Measurements from ENCODE around the gene C1orf210.

Gene C1orf210

GRCh38 chr1:43304771-43305300 lies 19.5 kb upstream of the C1orf210 start:
- H3K27ac Mint-ChIP-seq = no peak overlapping the region
- no peaks in the 10 kb centered on the region for H3K36me3 Mint-ChIP-seq
- H3K27me3 Mint-ChIP-seq = no peaks in the 10 kb centered on the region
- H3K4me1 Mint-ChIP-seq = no peaks in the 10 kb centered on the region
- no peaks in the 10 kb centered on the region for H3K9me3 Mint-ChIP-seq
- H3K4me3 Mint-ChIP-seq = no peak overlapping the region

GRCh38 chr1:43304314-43304681 lies 18.9 kb upstream of the C1orf210 start:
- Mint-ChIP-seq H3K36me3 (no peaks in the 10 kb centered on the region), H3K27ac (no peak overlapping the region), H3K4me1 (no peaks in the 10 kb centered on the region), H3K9me3 (no peaks in the 10 kb centered on the region), H3K27me3 (no peaks in the 10 kb centered on the region), H3K4me3 (no peak overlapping the region)

- Mint-ChIP-seq H3K27me3 (no peaks in the 10 kb centered on the region), H3K9me3 (no peaks in the 10 kb centered on the region), H3K4me3 (no peak overlapping the region), H3K27ac (no peak overlapping the region), H3K4me1 (no peaks in the 10 kb centered on the region), H3K36me3 (no peaks in the 10 kb centered on the region)
Measured at GRCh38 chr1:43303471-43304313, 18.3 kb upstream of the C1orf210 start.

- H3K4me3 Mint-ChIP-seq = no peak overlapping the region
- no peaks in the 10 kb centered on the region for H3K9me3 Mint-ChIP-seq
- no peaks in the 10 kb centered on the region for H3K27me3 Mint-ChIP-seq
- no peak overlapping the region for H3K27ac Mint-ChIP-seq
- no peaks in the 10 kb centered on the region for H3K36me3 Mint-ChIP-seq
- H3K4me1 Mint-ChIP-seq = no peaks in the 10 kb centered on the region
Measured at GRCh38 chr1:43302721-43303470, 17.5 kb upstream of the C1orf210 start.

- Mint-ChIP-seq H3K27ac (no peak overlapping the region), H3K36me3 (no peaks in the 10 kb centered on the region), H3K4me1 (no peaks in the 10 kb centered on the region), H3K9me3 (no peaks in the 10 kb centered on the region), H3K27me3 (no peaks in the 10 kb centered on the region), H3K4me3 (no peak overlapping the region)
Measured at GRCh38 chr1:43302201-43302600, 16.8 kb upstream of the C1orf210 start.

GRCh38 chr1:43300378-43301094 lies 15.2 kb upstream of the C1orf210 start, which contains the start of gene TIE1:
TSS of gene TIE1 (plus strand) at chr1:43300982. CDS start at chr1:43301072, 90 bp downstream.
- H3K27ac Mint-ChIP-seq = no peak within 1 kb of the TSS
- peaks cover 12% of the 10 kb centered on the region for H3K4me1 Mint-ChIP-seq
- no peaks in the 10 kb centered on the region for H3K27me3 Mint-ChIP-seq
- no peaks in the 10 kb centered on the region for H3K36me3 Mint-ChIP-seq
- no peaks in the 10 kb centered on the region for H3K9me3 Mint-ChIP-seq
- no peak within 1 kb of the TSS for H3K4me3 Mint-ChIP-seq

GRCh38 chr1:43299101-43299500 lies 13.7 kb upstream of the C1orf210 start:
- Mint-ChIP-seq H3K4me1 (peaks cover 22% of the 10 kb centered on the region), H3K4me3 (no peak overlapping the region), H3K9me3 (no peaks in the 10 kb centered on the region), H3K27ac (no peak overlapping the region), H3K36me3 (no peaks in the 10 kb centered on the region), H3K27me3 (no peaks in the 10 kb centered on the region)

- no peaks in the 10 kb centered on the region for H3K36me3 Mint-ChIP-seq
- no peak overlapping the region for H3K27ac Mint-ChIP-seq
- no peaks in the 10 kb centered on the region for H3K9me3 Mint-ChIP-seq
- H3K4me1 Mint-ChIP-seq = peaks cover 22% of the 10 kb centered on the region
- no peak overlapping the region for H3K4me3 Mint-ChIP-seq
- no peaks in the 10 kb centered on the region for H3K27me3 Mint-ChIP-seq
Measured at GRCh38 chr1:43298055-43298454, 12.7 kb upstream of the C1orf210 start.

- Mint-ChIP-seq H3K4me1 (peaks cover 22% of the 10 kb centered on the region), H3K36me3 (no peaks in the 10 kb centered on the region), H3K27me3 (no peaks in the 10 kb centered on the region), H3K27ac (peak overlapping the region; percentile 62), H3K9me3 (no peaks in the 10 kb centered on the region), H3K4me3 (no peak overlapping the region)
Measured at GRCh38 chr1:43296207-43296606, 10.8 kb upstream of the C1orf210 start.

- no peak overlapping the region for H3K27ac Mint-ChIP-seq
Measured at GRCh38 chr1:43294761-43295160, 9.4 kb upstream of the C1orf210 start.

GRCh38 chr1:43293896-43294760 lies 8.7 kb upstream of the C1orf210 start:
- no peaks in the 10 kb centered on the region for H3K9me3 Mint-ChIP-seq
- H3K27me3 Mint-ChIP-seq = no peaks in the 10 kb centered on the region
- no peak overlapping the region for H3K27ac Mint-ChIP-seq
- H3K4me3 Mint-ChIP-seq = no peak overlapping the region
- no peaks in the 10 kb centered on the region for H3K36me3 Mint-ChIP-seq
- peaks cover 22% of the 10 kb centered on the region for H3K4me1 Mint-ChIP-seq

More at GRCh38 chr1:43294761-43295160, 9.4 kb upstream of the C1orf210 start:
- H3K9me3 Mint-ChIP-seq = no peaks in the 10 kb centered on the region
- peaks cover 22% of the 10 kb centered on the region for H3K4me1 Mint-ChIP-seq
- no peaks in the 10 kb centered on the region for H3K36me3 Mint-ChIP-seq
- H3K27me3 Mint-ChIP-seq = no peaks in the 10 kb centered on the region
- H3K4me3 Mint-ChIP-seq = no peak overlapping the region

- no peaks in the 10 kb centered on the region for H3K27me3 Mint-ChIP-seq
- peak overlapping the region; percentile 59 for H3K27ac Mint-ChIP-seq
- H3K9me3 Mint-ChIP-seq = no peaks in the 10 kb centered on the region
- no peak overlapping the region for H3K4me3 Mint-ChIP-seq
- no peaks in the 10 kb centered on the region for H3K36me3 Mint-ChIP-seq
- H3K4me1 Mint-ChIP-seq = peaks cover 22% of the 10 kb centered on the region
Measured at GRCh38 chr1:43293176-43293575, 7.8 kb upstream of the C1orf210 start.

GRCh38 chr1:43292679-43293078 lies 7.3 kb upstream of the C1orf210 start:
- peaks cover 1% of the 10 kb centered on the region for H3K27me3 Mint-ChIP-seq
- no peak overlapping the region for H3K27ac Mint-ChIP-seq
- H3K9me3 Mint-ChIP-seq = no peaks in the 10 kb centered on the region
- no peak overlapping the region for H3K4me3 Mint-ChIP-seq
- H3K36me3 Mint-ChIP-seq = no peaks in the 10 kb centered on the region
- H3K4me1 Mint-ChIP-seq = peaks cover 22% of the 10 kb centered on the region

GRCh38 chr1:43292216-43292615 lies 6.8 kb upstream of the C1orf210 start:
- H3K4me3 Mint-ChIP-seq = no peak overlapping the region
- H3K36me3 Mint-ChIP-seq = no peaks in the 10 kb centered on the region
- H3K27me3 Mint-ChIP-seq = peaks cover 1% of the 10 kb centered on the region
- no peaks in the 10 kb centered on the region for H3K9me3 Mint-ChIP-seq
- H3K4me1 Mint-ChIP-seq = peaks cover 22% of the 10 kb centered on the region
- H3K27ac Mint-ChIP-seq = no peak overlapping the region

All from activated naive CD4-positive, alpha-beta T cell treated with anti-CD3 and anti-CD28 coated beads, Interleukin-2, amount 50 U/mL, for 24 hours (primary cell).